Dedifferentiated amniotic fluid mesenchymal stem cell (primary cell): Measurements from ENCODE around the gene PSKH1.
A peak's percentile ranks its signal among the peaks of the same experiment; 100 is the strongest.
"Not testable (repeated sequence)": the region's sequence is repeated elsewhere in the genome, so short reads cannot be mapped to it uniquely, and the experiment has no call there.

Experiments used
- DNase-seq: peaks from one replicate; pipeline ENCODE4 v3.0.0-alpha.2; 2016; ENCODE audit errors: extremely low spot score

Gene PSKH1

GRCh38 chr16:67892899-67893742, at the start of gene PSKH1:
Gene PSKH1, plus strand, starts transcription at chr16:67893254. Its CDS starts 15,496 bp downstream, at chr16:67908750.
- DNase-seq: peak; percentile 95

GRCh38 chr16:67843343-67843765, 49.7 kb upstream of the PSKH1 start:
- no peak for DNase-seq

DNA sequence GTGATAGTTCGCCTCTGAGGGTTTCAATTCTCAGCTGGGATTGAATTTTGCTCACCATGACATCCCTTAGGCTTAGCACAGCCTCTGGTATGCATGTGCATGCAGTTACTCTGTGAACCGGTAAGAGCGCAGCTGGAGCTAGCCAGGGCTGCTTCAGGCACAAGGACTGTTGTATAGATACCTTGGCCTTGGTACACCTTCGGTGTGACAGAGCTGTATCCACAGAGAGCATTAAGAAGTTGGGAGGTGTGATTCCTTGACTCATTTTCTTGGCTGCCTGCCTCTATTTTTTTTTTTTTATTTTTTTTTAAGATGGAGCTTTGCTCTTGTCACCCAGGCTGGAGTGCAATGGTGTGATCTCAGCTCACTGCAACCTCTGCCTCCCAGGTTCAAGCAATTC, 48.6 kb upstream of the PSKH1 start:
- DNase-seq: no peak

DNA sequence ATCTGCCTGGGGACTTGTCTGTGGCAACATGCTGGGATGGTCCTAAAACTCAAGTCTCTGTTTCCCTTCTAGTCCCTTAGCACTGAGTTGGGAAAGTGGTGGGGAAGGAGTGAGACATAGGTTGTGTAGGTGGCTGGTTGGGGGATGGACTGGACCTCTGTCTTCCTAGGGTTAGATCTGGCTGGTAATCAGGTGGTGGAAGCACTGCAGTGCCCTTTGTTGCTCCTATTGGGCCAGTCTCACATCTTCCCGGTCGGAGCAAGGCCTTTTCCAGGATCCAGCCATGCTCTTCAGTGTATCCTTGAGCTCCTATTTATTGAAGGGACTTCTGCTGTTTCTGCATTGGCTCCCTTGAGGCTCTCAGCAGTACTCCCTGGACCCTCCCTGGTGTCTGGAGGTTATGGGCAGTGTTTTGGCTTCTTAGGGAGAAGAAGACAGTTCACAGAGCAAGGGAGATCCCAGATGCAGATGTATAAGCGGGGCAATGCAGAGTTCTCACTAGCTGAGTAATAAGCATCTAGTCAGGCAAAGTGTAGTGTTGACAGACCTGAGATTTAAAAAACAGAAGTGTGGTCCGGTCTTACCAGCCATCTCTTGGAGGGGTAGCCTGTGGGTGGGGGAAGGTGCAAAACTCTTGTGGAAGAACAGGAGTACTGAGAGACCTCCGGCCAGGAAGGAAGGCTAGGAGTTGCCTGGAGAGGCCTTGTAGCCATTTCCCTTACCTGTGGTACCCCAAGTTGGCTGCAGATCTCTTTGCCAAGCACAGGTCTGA, 47.6 kb upstream of the PSKH1 start:
- DNase-seq: no peak

DNA sequence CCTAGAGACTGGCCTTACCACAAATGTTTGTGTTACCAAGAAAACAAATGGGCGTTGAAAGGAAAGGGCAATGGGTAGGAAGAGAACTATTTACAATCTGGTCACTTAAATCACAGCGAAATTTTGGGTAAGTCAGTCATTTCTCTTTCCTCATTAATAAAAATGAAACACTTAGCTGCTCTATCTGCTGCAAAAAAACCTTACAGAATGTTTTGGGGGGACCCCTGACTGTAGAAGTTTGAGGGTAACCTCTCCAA, 47.1 kb upstream of the PSKH1 start:
- no peak for DNase-seq

GRCh38 chr16:67846320-67847063, 46.6 kb upstream of the PSKH1 start, which contains the start of gene NUTF2:
Gene NUTF2, plus strand, starts transcription at chr16:67846933. Its CDS starts 18,198 bp downstream, at chr16:67865131.
- DNase-seq: peak; percentile 92

GRCh38 chr16:67847064-67847861, 45.8 kb upstream of the PSKH1 start, which contains the start of gene CENPT:
Gene CENPT, minus strand, starts transcription at chr16:67847693. Its CDS starts 13,834 bp downstream, at chr16:67833859.
- DNase-seq: peak; percentile 40

DNA sequence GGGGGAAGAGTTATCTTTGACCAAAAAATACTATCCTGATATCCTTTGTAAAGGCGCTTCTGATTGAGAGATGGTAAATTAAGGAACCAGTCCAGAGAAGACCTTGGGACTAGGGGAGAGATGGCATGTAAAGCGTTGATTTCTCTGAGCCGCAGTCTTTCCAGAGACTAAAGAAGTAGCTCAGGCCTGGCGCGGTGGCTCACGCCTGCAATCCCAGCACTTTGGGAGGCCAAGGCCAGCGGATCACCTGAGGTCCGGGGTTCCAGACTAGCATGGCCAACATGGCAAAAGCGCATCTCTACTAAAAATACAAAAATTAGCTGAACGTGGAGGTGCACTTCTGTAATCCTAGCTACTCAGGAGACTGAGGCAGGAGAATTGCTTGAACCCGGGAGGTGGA, 44.9 kb upstream of the PSKH1 start:
- no peak for DNase-seq

DNA sequence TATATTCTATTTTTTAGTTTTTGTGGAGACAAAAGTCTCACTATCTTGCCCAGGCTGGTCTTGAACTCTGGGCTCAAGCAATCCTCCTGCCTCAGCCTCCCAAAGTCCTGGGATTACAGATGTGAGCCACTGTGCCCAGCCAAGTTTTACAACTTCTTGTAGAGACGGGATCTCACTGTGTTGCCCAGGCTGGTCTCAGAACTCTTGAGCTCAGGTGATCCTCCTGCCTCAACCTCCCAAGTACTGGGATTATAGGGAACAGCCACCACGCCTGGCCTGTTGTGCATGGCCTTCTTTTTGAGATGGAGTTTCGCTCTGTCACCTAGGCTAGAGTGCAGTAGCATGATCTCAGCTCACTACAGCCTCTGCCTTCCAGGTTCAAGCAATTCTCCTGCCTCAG, 39.4 kb upstream of the PSKH1 start:
- DNase-seq: no peak

- no peak for DNase-seq
These were observed 37.3 kb upstream of the PSKH1 start for GRCh38 chr16:67855789-67856188.

DNA sequence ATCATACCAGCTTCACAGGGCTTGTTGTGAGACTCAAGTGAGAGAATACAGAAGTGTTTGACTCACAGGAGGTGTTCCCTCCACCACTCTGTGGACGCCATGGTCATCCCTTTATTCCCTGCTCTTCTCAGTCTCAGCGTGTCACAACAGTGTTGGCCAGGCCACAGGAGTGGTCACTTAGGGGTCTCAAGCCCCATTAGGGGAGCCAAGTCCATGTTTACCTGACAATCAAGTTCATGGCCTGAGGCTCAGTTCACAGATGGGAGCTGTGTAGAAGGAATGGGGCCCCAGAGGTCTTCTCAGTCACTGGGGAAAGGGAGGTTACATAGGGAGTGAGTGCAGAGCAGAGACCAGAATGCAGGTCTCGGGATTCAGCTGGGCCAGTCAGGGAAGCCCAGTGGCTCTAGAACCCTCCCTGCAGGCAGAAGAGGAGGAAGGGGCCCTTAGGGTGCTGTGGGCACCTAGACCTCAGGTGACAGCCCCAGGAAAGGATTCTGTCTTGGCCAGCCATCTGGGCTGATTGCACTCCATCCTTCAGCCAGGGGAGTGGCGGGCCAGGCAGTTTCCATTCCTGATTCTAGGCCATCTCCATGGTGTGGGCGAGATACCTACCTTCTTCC, 36.0 kb upstream of the PSKH1 start:
- no peak for DNase-seq

- peak; percentile 91 for DNase-seq
These were observed 35.4 kb upstream of the PSKH1 start for GRCh38 chr16:67857547-67858233.

GRCh38 chr16:67858500-67858899, 34.6 kb upstream of the PSKH1 start:
- no peak for DNase-seq

- peak; percentile 18 for DNase-seq
These were observed 32.3 kb upstream of the PSKH1 start for GRCh38 chr16:67860589-67861398.

DNA sequence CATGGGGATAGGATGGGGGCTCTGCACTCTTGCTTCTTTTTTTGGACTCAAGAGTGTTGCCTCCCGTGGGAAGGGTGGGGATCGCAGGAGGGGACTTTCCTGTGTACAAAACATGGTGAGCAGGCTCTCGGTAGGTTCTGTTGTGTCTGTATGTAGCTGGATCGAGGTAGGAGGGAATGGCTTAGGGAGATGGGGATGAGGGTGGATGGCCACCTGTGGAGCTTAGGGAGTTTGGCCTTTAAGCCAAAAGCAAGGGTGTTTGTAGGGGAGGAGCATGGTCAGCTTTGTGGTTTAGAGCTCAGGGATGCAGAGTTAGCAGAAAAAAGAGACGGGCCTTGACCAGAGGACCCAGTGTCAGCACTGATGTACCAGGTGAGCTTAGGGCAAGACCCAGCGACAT, 31.2 kb upstream of the PSKH1 start:
- DNase-seq: no peak

DNA sequence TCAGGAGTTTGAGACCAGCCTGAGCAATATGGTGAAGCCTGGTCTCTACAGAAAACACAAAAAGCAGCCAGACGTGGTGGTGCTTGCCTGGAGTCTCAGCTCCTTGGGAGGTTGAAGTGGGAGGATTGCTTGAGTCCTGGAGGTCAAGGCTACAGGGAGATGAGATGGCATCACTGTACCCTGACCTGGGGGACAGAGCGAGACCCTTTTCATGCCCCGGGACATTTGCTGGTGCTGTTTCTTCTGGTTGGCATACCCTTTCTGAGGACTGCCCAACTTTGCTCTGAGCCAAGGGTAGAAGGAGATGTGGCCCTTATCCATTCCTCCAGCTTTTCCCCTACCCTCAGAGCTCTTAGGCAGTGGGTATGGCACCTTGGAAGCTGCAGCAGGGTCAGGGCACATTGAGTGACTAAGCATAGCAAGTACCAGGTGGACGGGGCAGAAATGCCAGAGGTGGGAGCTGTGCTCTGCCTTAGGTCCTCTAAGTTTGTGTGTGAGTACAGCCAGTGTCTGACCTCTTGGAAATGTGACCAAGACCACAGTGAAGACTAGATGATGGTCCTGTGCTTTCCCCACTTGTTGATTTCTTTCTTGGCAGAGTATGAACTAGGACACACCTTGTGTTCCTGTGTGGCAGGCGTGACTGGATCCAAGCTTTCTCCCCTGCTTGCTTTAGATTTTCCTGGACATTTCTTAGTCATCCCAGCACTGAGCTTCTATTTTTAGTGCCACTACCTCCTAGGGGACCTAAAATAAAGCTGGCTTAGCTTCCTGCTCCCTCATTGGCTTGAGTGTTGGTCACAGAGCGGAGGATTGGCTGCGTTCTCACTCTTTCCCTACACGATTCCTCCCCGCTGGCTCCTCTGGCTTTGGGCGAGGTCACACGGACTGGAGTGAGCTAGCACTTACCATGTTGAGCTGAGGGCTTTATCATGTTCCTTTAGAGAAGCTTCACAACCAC, 30.2 kb upstream of the PSKH1 start:
- no peak for DNase-seq

DNA sequence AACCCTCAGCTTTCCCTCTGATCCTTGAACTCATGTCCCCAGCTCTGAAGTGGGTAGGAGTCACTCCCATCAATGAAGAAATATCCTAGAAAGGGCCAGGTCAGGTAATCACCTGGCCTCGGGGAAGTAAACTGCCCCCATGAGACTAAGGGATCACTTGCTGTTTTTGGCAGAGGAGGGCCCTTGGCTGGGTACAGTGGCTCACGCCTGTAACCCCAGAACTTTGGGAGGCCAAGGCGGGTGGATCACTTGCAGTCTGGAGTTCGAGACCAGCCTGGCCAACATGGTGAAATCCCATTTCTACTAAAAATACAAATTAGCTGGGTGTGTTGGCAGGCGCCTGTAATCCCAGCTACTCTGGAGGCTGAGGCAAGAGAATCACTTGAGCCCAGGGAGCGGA, 29.0 kb upstream of the PSKH1 start:
- DNase-seq: not testable (repeated sequence)

- DNase-seq: no peak
These were observed 28.5 kb upstream of the PSKH1 start for GRCh38 chr16:67864594-67864993.
